Karpas-422 (cell line): Measurements from ENCODE around the gene AVP. TPM values are rescaled to one million over a fixed set of nuclear protein-coding genes. Genes with fewer than 3 reads are reported as not detected.
"Not testable (repeated sequence)": the region's sequence is repeated elsewhere in the genome, so short reads cannot be mapped to it uniquely, and the experiment has no call there.

ENCODE experiments used
- DNase-seq: peaks from one replicate; pipeline ENCODE4 v3.0.0-alpha.2; 2015
- H2AFZ ChIP-seq: fragments of 200-600 bp; sonication (generic); 2 replicates; pipeline ENCODE4 v1.6.1; 2014; ENCODE audit warnings: antibody characterized with exemption, low read length, mixed read lengths
- H3K27ac ChIP-seq: fragments of 200-600 bp; sonication (generic); 2 replicates; pipeline ENCODE4 v1.5.1; 2014; ENCODE audit warnings: mild to moderate bottlenecking, low read length, moderate library complexity
- H3K27me3 ChIP-seq: fragments of 200-600 bp; sonication (generic); 2 replicates; pipeline ENCODE4 v1.6.1; 2014; ENCODE audit warnings: low read length, mixed read lengths
- H3K36me3 ChIP-seq: fragments of 200-600 bp; sonication (generic); 2 replicates; pipeline ENCODE4 v1.6.1; 2014; ENCODE audit warnings: low read length, mixed read lengths; ENCODE audit not compliant: insufficient read depth
- H3K4me1 ChIP-seq: fragments of 200-600 bp; sonication (generic); 2 replicates; pipeline ENCODE4 v1.6.1; 2014; ENCODE audit warnings: mild to moderate bottlenecking, low read length, mixed read lengths
- H3K4me2 ChIP-seq: fragments of 200-600 bp; sonication (generic); 2 replicates; pipeline ENCODE4 v1.6.1; 2014; ENCODE audit warnings: low read length, low read depth, mild to moderate bottlenecking; ENCODE audit not compliant: poor library complexity, severe bottlenecking
- H3K4me3 ChIP-seq: fragments of 200-600 bp; sonication (generic); 2 replicates; pipeline ENCODE4 v1.5.1; 2014; ENCODE audit warnings: mild to moderate bottlenecking, antibody characterized with exemption, low read length, mixed read lengths
- H3K79me2 ChIP-seq: fragments of 200-600 bp; sonication (generic); 2 replicates; pipeline ENCODE4 v1.6.1; 2014; ENCODE audit warnings: mild to moderate bottlenecking, low read length, mixed read lengths
- H3K9ac ChIP-seq: fragments of 200-600 bp; sonication (generic); 2 replicates; pipeline ENCODE4 v1.6.0; 2014; ENCODE audit warnings: low read length
- H3K9me2 ChIP-seq: fragments of 200-600 bp; sonication (generic), shearing (Covaris generic); replicated peaks from 2 replicates; pipeline ENCODE4 v1.6.0; 2014; ENCODE audit warnings: mild to moderate bottlenecking, low read length, moderate library complexity; ENCODE audit not compliant: insufficient read depth
- H3K9me3 ChIP-seq: fragments of 300-700, 200-600 bp; sonication (generic); 2 replicates; pipeline ENCODE4 v1.6.1; 2014; ENCODE audit warnings: low read length, mixed read lengths
- H4K20me1 ChIP-seq: fragments of 200-600 bp; sonication (generic); 2 replicates; pipeline ENCODE4 v1.6.1; 2014; ENCODE audit warnings: mild to moderate bottlenecking, antibody characterized with exemption, low read length, low read depth; ENCODE audit not compliant: insufficient read depth
- total RNA-seq: library from RNA; depleted of rRNA; stranded (reverse); fragments of >200 nt; shearing (Covaris generic); gene quantifications from 2 replicates; pipeline ENCODE4 v1.2.3, GENCODE V29; 2014; ENCODE audit warnings: low replicate concordance; rRNA removed

Gene AVP
- total RNA-seq: not detected in 2 replicates

GRCh38 chr20:3084283-3084985, at the start of gene AVP:
Gene AVP (minus strand): TSS chr20:3084724. CDS start chr20:3084674, 50 bp downstream.
- Histone ChIP-seq H4K20me1 (no peaks in the 10 kb centered on the region), H2AFZ (no peak within 1 kb of the TSS), H3K4me2 (no peak within 1 kb of the TSS), H3K9ac (no peak within 1 kb of the TSS), H3K79me2 (no peaks in the 10 kb centered on the region), H3K9me2 (no peaks in the 10 kb centered on the region), H3K9me3 (no peaks in the 10 kb centered on the region), H3K4me3 (no peak within 1 kb of the TSS), H3K4me1 (no peaks in the 10 kb centered on the region), H3K27ac (no peak within 1 kb of the TSS), H3K27me3 (no peaks in the 10 kb centered on the region), H3K36me3 (no peaks in the 10 kb centered on the region)
- no peak for DNase-seq

GRCh38 chr20:3134151-3134550, 49.6 kb upstream of the AVP start:
- Histone ChIP-seq H3K36me3 (no peaks in the 10 kb centered on the region), H4K20me1 (no peaks in the 10 kb centered on the region), H2AFZ (no peak overlapping the region), H3K9me3 (no peaks in the 10 kb centered on the region), H3K9ac (no peak overlapping the region), H3K79me2 (peaks cover 37% of the 10 kb centered on the region), H3K4me1 (no peaks in the 10 kb centered on the region), H3K4me3 (no peak overlapping the region), H3K27ac (no peak overlapping the region), H3K27me3 (no peaks in the 10 kb centered on the region), H3K4me2 (no peak overlapping the region), H3K9me2 (no peaks in the 10 kb centered on the region)
- no peak for DNase-seq

- no peaks in the 10 kb centered on the region for H4K20me1 ChIP-seq
- H3K27ac ChIP-seq: no peak overlapping the region
- no peaks in the 10 kb centered on the region for H3K27me3 ChIP-seq
- H3K4me2 ChIP-seq: no peak overlapping the region
- no peak overlapping the region for H2AFZ ChIP-seq
- no peak for DNase-seq
- H3K4me1 ChIP-seq: no peaks in the 10 kb centered on the region
- no peak overlapping the region for H3K9ac ChIP-seq
- H3K9me2 ChIP-seq: no peaks in the 10 kb centered on the region
- H3K36me3 ChIP-seq: no peaks in the 10 kb centered on the region
- no peaks in the 10 kb centered on the region for H3K9me3 ChIP-seq
- peaks cover 38% of the 10 kb centered on the region for H3K79me2 ChIP-seq
- H3K4me3 ChIP-seq: no peak overlapping the region
These were observed 48.6 kb upstream of the AVP start for GRCh38 chr20:3133155-3133554.

- Histone ChIP-seq H3K4me3 (no peak overlapping the region), H3K4me2 (no peak overlapping the region), H4K20me1 (no peaks in the 10 kb centered on the region)
These were observed 45.6 kb upstream of the AVP start for GRCh38 chr20:3130051-3130600.

GRCh38 chr20:3129094-3129493, 44.6 kb upstream of the AVP start:
- Histone ChIP-seq H3K4me2 (no peak overlapping the region), H3K27ac (no peak overlapping the region), H3K36me3 (no peaks in the 10 kb centered on the region), H3K4me1 (no peaks in the 10 kb centered on the region), H3K9ac (no peak overlapping the region), H3K4me3 (no peak overlapping the region), H4K20me1 (no peaks in the 10 kb centered on the region), H2AFZ (no peak overlapping the region), H3K9me2 (no peaks in the 10 kb centered on the region), H3K27me3 (no peaks in the 10 kb centered on the region), H3K9me3 (peaks cover 5% of the 10 kb centered on the region), H3K79me2 (peaks cover 31% of the 10 kb centered on the region)
- DNase-seq: no peak

More at GRCh38 chr20:3130051-3130600, 45.6 kb upstream of the AVP start:
- no peak overlapping the region for H2AFZ ChIP-seq
- H3K27me3 ChIP-seq: no peaks in the 10 kb centered on the region
- H3K36me3 ChIP-seq: no peaks in the 10 kb centered on the region
- H3K9me3 ChIP-seq: peaks cover 5% of the 10 kb centered on the region
- H3K9me2 ChIP-seq: no peaks in the 10 kb centered on the region
- no peaks in the 10 kb centered on the region for H3K4me1 ChIP-seq
- no peak overlapping the region for H3K27ac ChIP-seq
- peaks cover 34% of the 10 kb centered on the region for H3K79me2 ChIP-seq
- no peak for DNase-seq
- no peak overlapping the region for H3K9ac ChIP-seq

GRCh38 chr20:3128275-3128984, 43.9 kb upstream of the AVP start:
- H3K4me3 ChIP-seq: no peak overlapping the region
- no peaks in the 10 kb centered on the region for H4K20me1 ChIP-seq
- no peak overlapping the region for H3K9ac ChIP-seq
- H2AFZ ChIP-seq: no peak overlapping the region
- peaks cover 5% of the 10 kb centered on the region for H3K9me3 ChIP-seq
- H3K27me3 ChIP-seq: no peaks in the 10 kb centered on the region
- no peaks in the 10 kb centered on the region for H3K9me2 ChIP-seq
- no peaks in the 10 kb centered on the region for H3K4me1 ChIP-seq
- no peak for DNase-seq
- peaks cover 30% of the 10 kb centered on the region for H3K79me2 ChIP-seq
- no peak overlapping the region for H3K27ac ChIP-seq
- no peaks in the 10 kb centered on the region for H3K36me3 ChIP-seq
- H3K4me2 ChIP-seq: no peak overlapping the region

GRCh38 chr20:3126527-3126859, 42.0 kb upstream of the AVP start:
- Histone ChIP-seq H3K4me2 (no peak overlapping the region), H3K9me2 (no peaks in the 10 kb centered on the region), H3K9me3 (peaks cover 5% of the 10 kb centered on the region), H3K27me3 (no peaks in the 10 kb centered on the region), H3K4me3 (no peak overlapping the region), H3K27ac (no peak overlapping the region), H3K79me2 (peaks cover 22% of the 10 kb centered on the region; the same call in 1 of the 2 replicates), H2AFZ (no peak overlapping the region), H4K20me1 (no peaks in the 10 kb centered on the region), H3K4me1 (no peaks in the 10 kb centered on the region), H3K9ac (no peak overlapping the region), H3K36me3 (peaks cover 3% of the 10 kb centered on the region)
- no peak for DNase-seq

- not testable (repeated sequence) for H3K27ac ChIP-seq, H3K9me3 ChIP-seq, H3K9me2 ChIP-seq, DNase-seq, H3K9ac ChIP-seq, H3K4me1 ChIP-seq, H3K4me2 ChIP-seq, H3K4me3 ChIP-seq, H2AFZ ChIP-seq, H3K27me3 ChIP-seq, H3K36me3 ChIP-seq, H4K20me1 ChIP-seq
- H3K79me2 ChIP-seq: peaks cover 19% of the 10 kb centered on the region; the same call in 1 of the 2 replicates
These were observed 41.4 kb upstream of the AVP start for GRCh38 chr20:3125776-3126526.
